Vagina (tissue), 2 donors: ENCODE measurements around the gene AGBL5.

Source experiments
- CTCF ChIP-seq, 3 experiments: fragments of 450-650 bp in 2 of 3; fragments of 200-600 bp in 1 of 3; sonication (generic) in 1 of 3; IDR thresholded peaks; one replicate each; pipeline ENCODE4 v1.5.1; 2017 to 2019; ENCODE audit warnings: antibody characterized with exemption in 3 of 3, mild to moderate bottlenecking in 2 of 3, moderate library complexity in 2 of 3
- POLR2A ChIP-seq, 2 donors: fragments of 450-650 bp; IDR thresholded peaks; one replicate each; pipeline ENCODE4 v1.6.1; 2017; ENCODE audit warnings: antibody characterized with exemption in 2 of 2, mild to moderate bottlenecking in 2 of 2, moderate library complexity in 2 of 2
- POLR2AphosphoS5 ChIP-seq, 2 donors: sonication (generic); formaldehyde crosslinking; IDR thresholded peaks; one replicate each; pipeline ENCODE4 v1.9.0; 2017; ENCODE audit warnings: antibody characterized with exemption in 2 of 2, mild to moderate bottlenecking in 2 of 2, low read depth in 1 of 2; ENCODE audit not compliant: insufficient read depth in 1 of 2

GRCh38 chr2:27117995-27118524 is 66.6 kb downstream of the AGBL5 start:
- TF ChIP-seq POLR2A (IDR thresholded peaks at IDR 0.05): no peak
- no peak for TF ChIP-seq CTCF (IDR thresholded peaks at IDR 0.05)
- no peak for TF ChIP-seq POLR2AphosphoS5 (IDR thresholded peaks at IDR 0.05; ENCODE audit: insufficient read depth in 1 of 2, low read depth in 1 of 2)
